Activated CD8-positive, alpha-beta memory T cell treated with anti-CD3 and anti-CD28 coated beads for 24 hours (primary cell): ENCODE results near the gene SUPT3H.

Experiments used
- DNase-seq: peaks from one replicate; pipeline ENCODE4 v3.0.0-alpha.2; 2020

The SUPT3H gene

DNA sequence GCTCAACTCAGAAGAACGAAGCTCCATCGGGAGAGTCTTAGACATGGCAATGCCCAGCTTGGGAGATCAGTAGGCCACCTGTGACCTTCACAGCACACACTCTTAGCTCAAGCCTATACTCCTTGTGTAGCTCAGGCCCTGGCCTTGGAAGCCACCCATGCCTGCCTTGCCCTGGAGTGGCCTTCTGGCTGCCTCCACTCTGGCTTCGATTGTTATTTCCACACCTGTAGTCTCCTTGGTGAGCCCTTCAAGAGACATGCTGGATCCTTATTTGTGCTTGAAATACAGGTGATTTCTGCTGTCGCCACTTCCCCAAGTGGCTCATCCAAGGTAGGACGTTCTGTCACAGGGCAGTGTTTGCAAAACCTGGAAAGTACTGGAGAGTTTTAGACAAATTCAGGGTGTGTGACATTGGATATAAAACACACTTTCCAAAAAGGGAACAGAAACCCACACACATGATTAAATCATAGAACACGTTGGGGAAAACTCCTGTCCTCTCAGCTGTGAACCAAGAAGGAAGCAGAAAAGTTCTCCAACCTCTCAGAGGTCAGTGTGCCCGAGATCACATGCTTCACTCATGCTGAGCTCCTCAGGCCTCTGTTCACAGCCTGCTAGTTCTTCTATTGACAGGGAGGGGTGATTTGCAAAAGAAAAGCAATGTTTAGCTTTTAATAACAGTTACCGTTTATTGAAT is 598.5 kb downstream of the SUPT3H start:
- DNase-seq = no peak
